Ascending aorta (tissue), 2 donors: ENCODE measurements around the gene TMEM44. TPM values are rescaled to one million over a fixed set of nuclear protein-coding genes. Genes with fewer than 3 reads are reported as not detected.

ENCODE experiments used
- DNase-seq, 2 donors: peaks; one replicate each; pipeline ENCODE4 v3.0.0-alpha.2; 2019; ENCODE audit warnings: low spot score in 2 of 2
- H3K27ac ChIP-seq, 2 donors: fragments of 200-600 bp; sonication (generic); one replicate each; pipeline ENCODE4 v1.5.1; 2016 to 2017; ENCODE audit warnings: mild to moderate bottlenecking in 1 of 2
- H3K27me3 ChIP-seq: fragments of 200-600 bp; sonication (generic); one replicate; pipeline ENCODE4 v1.5.1; 2017
- H3K36me3 ChIP-seq, 2 donors: fragments of 200-600 bp; sonication (generic); one replicate each; pipeline ENCODE4 v1.5.1; 2016
- H3K4me1 ChIP-seq, 2 donors: fragments of 200-600 bp; sonication (generic); one replicate each; pipeline ENCODE4 v1.5.1; 2016 to 2017; ENCODE audit warnings: mild to moderate bottlenecking in 1 of 2
- H3K4me3 ChIP-seq, 2 donors: fragments of 200-600 bp; sonication (generic); one replicate each; pipeline ENCODE4 v1.5.1; 2016 to 2017; ENCODE audit warnings: mild to moderate bottlenecking in 1 of 2
- H3K9me3 ChIP-seq, 2 donors: fragments of 200-600 bp; sonication (generic); one replicate each; pipeline ENCODE4 v1.5.1; 2016
- intact Hi-C: fragments of 100-400 bp; cut with DNase I; formaldehyde crosslinking; loops from one replicate; pipeline ENCODE4 v1.15.1; 2023
- total RNA-seq: library from RNA; depleted of rRNA; stranded (reverse); fragments of >200 nt; gene quantifications from one replicate; pipeline ENCODE4 v1.1.0, GENCODE V29; 2016
- TF ChIP-seq, protein P1 (sequence below), 3 experiments: fragments of 200-600 bp in 2 of 3; fragments of 450-650 bp in 1 of 3; sonication (generic) in 2 of 3; IDR thresholded peaks; one replicate each; pipeline ENCODE4 v1.5.1; 2016 to 2019; ENCODE audit warnings: antibody characterized with exemption in 3 of 3, mild to moderate bottlenecking in 1 of 3, moderate library complexity in 1 of 3

Gene TMEM44
- total RNA-seq, 1 donor from 2014 or later = 2.6 TPM

GRCh38 chr3:194565597-194566190 lies 67.5 kb downstream of the TMEM44 start:
- TF ChIP-seq, protein P1, sequence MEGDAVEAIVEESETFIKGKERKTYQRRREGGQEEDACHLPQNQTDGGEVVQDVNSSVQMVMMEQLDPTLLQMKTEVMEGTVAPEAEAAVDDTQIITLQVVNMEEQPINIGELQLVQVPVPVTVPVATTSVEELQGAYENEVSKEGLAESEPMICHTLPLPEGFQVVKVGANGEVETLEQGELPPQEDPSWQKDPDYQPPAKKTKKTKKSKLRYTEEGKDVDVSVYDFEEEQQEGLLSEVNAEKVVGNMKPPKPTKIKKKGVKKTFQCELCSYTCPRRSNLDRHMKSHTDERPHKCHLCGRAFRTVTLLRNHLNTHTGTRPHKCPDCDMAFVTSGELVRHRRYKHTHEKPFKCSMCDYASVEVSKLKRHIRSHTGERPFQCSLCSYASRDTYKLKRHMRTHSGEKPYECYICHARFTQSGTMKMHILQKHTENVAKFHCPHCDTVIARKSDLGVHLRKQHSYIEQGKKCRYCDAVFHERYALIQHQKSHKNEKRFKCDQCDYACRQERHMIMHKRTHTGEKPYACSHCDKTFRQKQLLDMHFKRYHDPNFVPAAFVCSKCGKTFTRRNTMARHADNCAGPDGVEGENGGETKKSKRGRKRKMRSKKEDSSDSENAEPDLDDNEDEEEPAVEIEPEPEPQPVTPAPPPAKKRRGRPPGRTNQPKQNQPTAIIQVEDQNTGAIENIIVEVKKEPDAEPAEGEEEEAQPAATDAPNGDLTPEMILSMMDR (IDR thresholded peaks at IDR 0.05) = no peak
- DNase-seq = no peak
- no peaks in the 10 kb centered on the region for H3K27me3 ChIP-seq
- no peak overlapping the region for H3K4me3 ChIP-seq
- no peaks in the 10 kb centered on the region for H3K36me3 ChIP-seq
- H3K4me1 ChIP-seq = no peaks in the 10 kb centered on the region
- H3K9me3 ChIP-seq = no peaks in the 10 kb centered on the region
- intact Hi-C loops = no loop called here
- no peak overlapping the region for H3K27ac ChIP-seq

GRCh38 chr3:194562986-194563385 lies 70.2 kb downstream of the TMEM44 start:
- no peaks in the 10 kb centered on the region for H3K4me1 ChIP-seq
- no peaks in the 10 kb centered on the region for H3K9me3 ChIP-seq
- H3K27me3 ChIP-seq = no peaks in the 10 kb centered on the region
- H3K27ac ChIP-seq = no peak overlapping the region
- intact Hi-C loops = no loop called here
- TF ChIP-seq, protein P1 (IDR thresholded peaks at IDR 0.05) = no peak
- no peak overlapping the region for H3K4me3 ChIP-seq
- H3K36me3 ChIP-seq = no peaks in the 10 kb centered on the region
- no peak for DNase-seq

- Histone ChIP-seq H3K4me1 (no peaks in the 10 kb centered on the region), H3K4me3 (no peak overlapping the region), H3K36me3 (no peaks in the 10 kb centered on the region), H3K27me3 (no peaks in the 10 kb centered on the region), H3K9me3 (no peaks in the 10 kb centered on the region), H3K27ac (no peak overlapping the region)
- intact Hi-C loops = no loop called here
- TF ChIP-seq, protein P1 (IDR thresholded peaks at IDR 0.05) = no peak
- no peak for DNase-seq
These were observed 71.8 kb downstream of the TMEM44 start for GRCh38 chr3:194561306-194561974.

DNA sequence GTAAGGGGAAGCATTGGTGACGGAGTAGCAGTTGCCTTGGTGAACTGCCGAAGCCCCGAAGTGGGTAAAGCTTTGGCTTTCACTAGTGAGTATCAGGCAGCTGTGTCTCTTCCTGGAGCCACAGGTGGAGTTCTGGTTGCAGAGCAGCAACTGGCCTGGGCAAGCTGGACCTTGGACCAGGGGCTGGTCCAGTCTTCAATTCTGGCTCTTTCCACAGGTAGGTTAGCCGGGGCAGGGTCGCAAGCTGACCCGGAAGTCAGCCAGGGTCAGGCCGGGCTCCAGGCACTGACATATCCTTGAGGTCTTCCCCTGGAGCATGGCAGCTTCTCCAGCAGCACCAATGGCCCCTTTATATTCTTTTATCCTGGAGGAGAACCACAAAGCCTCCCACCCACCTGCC lies 73.2 kb downstream of the TMEM44 start:
- intact Hi-C loops = no loop called here

GRCh38 chr3:194559530-194559929 lies 73.7 kb downstream of the TMEM44 start:
- H3K9me3 ChIP-seq = no peaks in the 10 kb centered on the region
- TF ChIP-seq, protein P1 (IDR thresholded peaks at IDR 0.05) = no peak
- no peaks in the 10 kb centered on the region for H3K36me3 ChIP-seq
- no peak for DNase-seq
- no peaks in the 10 kb centered on the region for H3K4me1 ChIP-seq
- H3K27me3 ChIP-seq = no peaks in the 10 kb centered on the region
- intact Hi-C loops = no loop called here
- no peak overlapping the region for H3K27ac ChIP-seq
- no peak overlapping the region for H3K4me3 ChIP-seq

More for the DNA sequence above, 73.2 kb downstream of the TMEM44 start:
- TF ChIP-seq, protein P1 (IDR thresholded peaks at IDR 0.05) = no peak
- no peaks in the 10 kb centered on the region for H3K9me3 ChIP-seq
- no peaks in the 10 kb centered on the region for H3K27me3 ChIP-seq
- H3K4me1 ChIP-seq = no peaks in the 10 kb centered on the region
- no peak for DNase-seq
- no peak overlapping the region for H3K4me3 ChIP-seq
- H3K36me3 ChIP-seq = no peaks in the 10 kb centered on the region
- no peak overlapping the region for H3K27ac ChIP-seq
